ENCODE measurements around the gene PGS1.

DNA sequence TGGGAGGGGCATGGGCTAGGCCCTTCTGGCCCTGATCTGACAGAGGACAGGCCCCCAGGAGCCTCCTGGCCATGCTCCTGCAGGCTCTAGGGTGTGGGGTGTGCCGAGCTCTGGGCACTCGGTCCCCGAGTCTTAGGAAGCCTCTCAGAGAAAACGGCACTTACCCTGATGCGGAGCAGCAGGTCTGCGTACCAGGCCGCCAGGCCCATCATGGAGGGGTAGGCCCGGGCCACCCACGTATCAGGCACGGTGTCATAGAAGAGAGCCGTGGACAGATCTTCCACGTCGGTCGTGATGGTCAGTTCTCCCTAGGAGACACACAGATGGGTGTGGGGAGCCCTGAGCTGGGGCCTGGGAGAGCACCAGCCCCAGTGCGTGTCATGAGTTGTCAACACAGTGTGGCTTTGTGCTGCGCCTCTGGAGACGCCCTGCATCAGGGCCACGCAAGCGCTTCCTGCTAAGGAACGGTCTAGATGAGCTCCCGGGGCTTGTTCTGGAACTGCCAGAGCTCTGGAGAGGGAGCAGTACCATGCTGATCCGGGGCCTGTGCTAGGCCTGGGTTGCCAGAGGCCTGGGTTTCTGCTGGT lies 47.9 kb downstream of the PGS1 start:
- no peak for TF ChIP-seq POLR2A (IDR thresholded peaks at IDR 0.05)
- TF ChIP-seq, protein P1, sequence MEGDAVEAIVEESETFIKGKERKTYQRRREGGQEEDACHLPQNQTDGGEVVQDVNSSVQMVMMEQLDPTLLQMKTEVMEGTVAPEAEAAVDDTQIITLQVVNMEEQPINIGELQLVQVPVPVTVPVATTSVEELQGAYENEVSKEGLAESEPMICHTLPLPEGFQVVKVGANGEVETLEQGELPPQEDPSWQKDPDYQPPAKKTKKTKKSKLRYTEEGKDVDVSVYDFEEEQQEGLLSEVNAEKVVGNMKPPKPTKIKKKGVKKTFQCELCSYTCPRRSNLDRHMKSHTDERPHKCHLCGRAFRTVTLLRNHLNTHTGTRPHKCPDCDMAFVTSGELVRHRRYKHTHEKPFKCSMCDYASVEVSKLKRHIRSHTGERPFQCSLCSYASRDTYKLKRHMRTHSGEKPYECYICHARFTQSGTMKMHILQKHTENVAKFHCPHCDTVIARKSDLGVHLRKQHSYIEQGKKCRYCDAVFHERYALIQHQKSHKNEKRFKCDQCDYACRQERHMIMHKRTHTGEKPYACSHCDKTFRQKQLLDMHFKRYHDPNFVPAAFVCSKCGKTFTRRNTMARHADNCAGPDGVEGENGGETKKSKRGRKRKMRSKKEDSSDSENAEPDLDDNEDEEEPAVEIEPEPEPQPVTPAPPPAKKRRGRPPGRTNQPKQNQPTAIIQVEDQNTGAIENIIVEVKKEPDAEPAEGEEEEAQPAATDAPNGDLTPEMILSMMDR (IDR thresholded peaks at IDR 0.05): no peak
